Bronchial epithelial cell (primary cell): Measurements from ENCODE around the gene DNAH14. TPM values are rescaled to one million over a fixed set of nuclear protein-coding genes. Genes with fewer than 3 reads are reported as not detected.
"Not testable (repeated sequence)": the region's sequence is repeated elsewhere in the genome, so short reads cannot be mapped to it uniquely, and the experiment has no call there.

Experiments
- DNase-seq: peaks from one replicate; pipeline ENCODE4 v3.0.0-alpha.2; 2010; ENCODE audit warnings: low read depth
- FAIRE-seq: peaks from 2 replicates; lab custom pipeline; 2011; peaks lifted over from hg19 to GRCh38; lab: Jason Lieb, UNC
- H3K27me3 ChIP-seq: 2 replicates; pipeline ENCODE4 v1.5.1; 2011; ENCODE audit warnings: low read length; ENCODE audit not compliant: control insufficient read depth, insufficient read depth
- H3K36me3 ChIP-seq: 2 replicates; pipeline ENCODE4 v1.5.1; 2011; ENCODE audit warnings: low read length; ENCODE audit not compliant: control insufficient read depth, insufficient read depth
- H3K4me3 ChIP-seq: 2 replicates; pipeline ENCODE4 v1.5.1; 2011; ENCODE audit warnings: mild to moderate bottlenecking, low read depth, low read length, control low read depth
- CTCF ChIP-seq: IDR thresholded peaks from 2 replicates; pipeline ENCODE4 v1.5.1; 2011; ENCODE audit warnings: mild to moderate bottlenecking, moderate library complexity, low read length, control low read depth, inconsistent platforms; ENCODE audit not compliant: insufficient read depth, severe bottlenecking
- total RNA-seq: library from RNA; depleted of rRNA; stranded (reverse); fragments of >200 nt; gene quantifications from 2 replicates; pipeline ENCODE4 v1.2.1, GENCODE V29; 2014

The DNAH14 gene
- total RNA-seq, 1 donor from 2014 or later, result 10.5 TPM

GRCh38 chr1:225152061-225152460 is 222.6 kb downstream of the DNAH14 start:
- no peaks in the 10 kb centered on the region for H3K36me3 ChIP-seq
- no peak overlapping the region for H3K4me3 ChIP-seq
- H3K27me3 ChIP-seq, result no peaks in the 10 kb centered on the region
- no peak for TF ChIP-seq CTCF
- no peak for FAIRE-seq
- DNase-seq, result no peak

GRCh38 chr1:225155555-225155954 is 226.1 kb downstream of the DNAH14 start:
- DNase-seq, result no peak
- Histone ChIP-seq H3K36me3 (no peaks in the 10 kb centered on the region), H3K27me3 (no peaks in the 10 kb centered on the region), H3K4me3 (no peak overlapping the region)
- TF ChIP-seq CTCF, result no peak
- FAIRE-seq, result no peak

- no peak for TF ChIP-seq CTCF
- H3K27me3 ChIP-seq, result no peaks in the 10 kb centered on the region
- no peak overlapping the region for H3K4me3 ChIP-seq
- no peaks in the 10 kb centered on the region for H3K36me3 ChIP-seq
- no peak for FAIRE-seq
- DNase-seq, result no peak
Measured at GRCh38 chr1:225156254-225156653, 226.8 kb downstream of the DNAH14 start.

- no peaks in the 10 kb centered on the region for H3K36me3 ChIP-seq
- H3K27me3 ChIP-seq, result no peaks in the 10 kb centered on the region
- FAIRE-seq (no peak), DNase-seq (no peak)
- no peak overlapping the region for H3K4me3 ChIP-seq
- no peak for TF ChIP-seq CTCF
Measured at GRCh38 chr1:225158291-225158690, 228.8 kb downstream of the DNAH14 start.

GRCh38 chr1:225159793-225160192 is 230.3 kb downstream of the DNAH14 start:
- FAIRE-seq, result no peak
- H3K36me3 ChIP-seq, result no peaks in the 10 kb centered on the region
- H3K27me3 ChIP-seq, result no peaks in the 10 kb centered on the region
- TF ChIP-seq CTCF, result no peak
- H3K4me3 ChIP-seq, result no peak overlapping the region
- DNase-seq, result no peak

GRCh38 chr1:225177409-225177808 is 247.9 kb downstream of the DNAH14 start:
- not testable (repeated sequence) for DNase-seq, FAIRE-seq, H3K36me3 ChIP-seq, H3K27me3 ChIP-seq, H3K4me3 ChIP-seq
